Uterus (tissue), 4 donors: ENCODE data around the gene FAM110A. TPM values are rescaled to one million over a fixed set of nuclear protein-coding genes. Genes with fewer than 3 reads are reported as not detected.
"Not testable (repeated sequence)": the region's sequence is repeated elsewhere in the genome, so short reads cannot be mapped to it uniquely, and the experiment has no call there.

Source experiments
- DNase-seq, 2 donors: peaks; one replicate each; pipeline ENCODE4 v3.0.0-alpha.2; 2019 to 2020
- H3K27ac ChIP-seq, 2 donors: fragments of 200-600 bp; sonication (generic); 1 replicate in 1 of 2; 2 replicates in 1 of 2; pipeline ENCODE4 v1.5.1; 2016 to 2018
- H3K27me3 ChIP-seq, 2 donors: fragments of 200-600 bp; sonication (generic); one replicate each; pipeline ENCODE4 v1.5.1; 2018 to 2019; ENCODE audit warnings: control low read depth in 1 of 2
- H3K36me3 ChIP-seq, 2 donors: fragments of 200-600 bp; sonication (generic); one replicate each; pipeline ENCODE4 v1.5.1; 2019; ENCODE audit warnings: control low read depth in 1 of 2
- H3K4me1 ChIP-seq, 2 donors: fragments of 200-600 bp; sonication (generic); one replicate each; pipeline ENCODE4 v1.5.1; 2018 to 2019; ENCODE audit warnings: control low read depth in 1 of 2
- H3K4me3 ChIP-seq, 2 donors: fragments of 200-600 bp; sonication (generic); 1 replicate in 1 of 2; 2 replicates in 1 of 2; pipeline ENCODE4 v1.5.1; 2018 to 2019; ENCODE audit warnings: mild to moderate bottlenecking in 1 of 2
- H3K9me3 ChIP-seq, 2 donors: fragments of 200-600 bp; sonication (generic); one replicate each; pipeline ENCODE4 v1.5.1; 2019; ENCODE audit warnings: control low read depth in 1 of 2
- POLR2A ChIP-seq, 2 donors: fragments of 450-650 bp; IDR thresholded peaks; one replicate each; pipeline ENCODE4 v1.6.1; 2016; ENCODE audit warnings: antibody characterized with exemption in 2 of 2, mild to moderate bottlenecking in 1 of 2, moderate library complexity in 1 of 2
- intact Hi-C: fragments of 100-400 bp; cut with DNase I; formaldehyde crosslinking; loops from one replicate; pipeline ENCODE4 v1.15.1; 2023; ENCODE audit warnings: low total_unique reads
- total RNA-seq, 4 donors: library from RNA; depleted of rRNA in 3 of 4; stranded (reverse); fragments of >200 nt in 3 of 4; gene quantifications; one replicate each; pipeline versions ENCODE4 v1.1.0 to v1.2.4, GENCODE V29; 2014 to 2023
- TF ChIP-seq, protein P1 (sequence below), 4 experiments: fragments of 200-600 bp in 2 of 4; fragments of 450-650 bp in 2 of 4; sonication (generic) in 2 of 4; IDR thresholded peaks; one replicate each; pipeline ENCODE4 v1.5.1; 2016 to 2019; ENCODE audit warnings: antibody characterized with exemption in 4 of 4, mild to moderate bottlenecking in 2 of 4, moderate library complexity in 1 of 4
- donor health status: DM: yes; HTN: yes; CAD: no.

FAM110A gene
- total RNA-seq: 1 to 10 TPM in 3 of 4 donors, under 1 TPM in 1; 0.59 to 6.2 (median 4.0) TPM

DNA sequence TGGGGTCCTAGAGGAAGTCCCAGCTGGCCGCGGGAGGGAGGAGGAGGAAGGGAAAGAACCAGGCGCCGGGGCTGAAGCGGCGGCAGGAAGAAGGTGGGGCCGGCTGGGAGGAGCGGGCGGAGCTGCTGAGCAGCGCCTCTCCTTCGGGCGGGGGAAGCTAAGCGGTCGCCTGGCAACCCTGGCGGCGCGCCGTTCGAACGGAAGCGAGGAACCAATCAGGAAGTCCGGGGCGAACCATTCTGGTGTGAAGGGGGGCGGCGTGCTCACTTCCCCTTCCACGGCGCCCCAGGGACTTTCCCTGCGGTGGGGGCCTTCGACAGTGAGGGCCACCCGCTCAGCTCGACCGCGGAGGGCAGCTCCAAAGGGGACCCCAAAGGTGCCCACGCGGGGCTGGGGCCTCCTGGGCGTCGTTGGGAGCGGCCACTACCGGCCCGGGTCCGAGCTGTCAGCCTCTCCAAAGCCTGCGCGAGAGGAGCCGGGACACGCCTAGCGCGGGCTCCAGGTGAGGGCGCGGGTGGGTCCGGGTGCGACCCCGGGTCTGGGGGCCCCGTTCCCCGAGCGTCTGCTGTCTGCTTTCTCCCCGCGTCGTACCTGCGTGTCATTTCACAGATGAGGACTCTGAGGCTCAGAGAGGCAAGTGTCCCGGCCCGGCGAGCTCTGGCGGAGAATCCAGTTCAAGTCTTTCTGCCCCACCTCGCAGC is at the start of gene FAM110A:
TSS of gene FAM110A (plus strand) at position 266 of the 701 bp plus-strand sequence. CDS start 11,090 bp downstream, outside the sequence.
- H3K4me1 ChIP-seq: peaks cover 0 to 4% of the 10 kb centered on the region in 2 donors
- TF ChIP-seq, protein P1, sequence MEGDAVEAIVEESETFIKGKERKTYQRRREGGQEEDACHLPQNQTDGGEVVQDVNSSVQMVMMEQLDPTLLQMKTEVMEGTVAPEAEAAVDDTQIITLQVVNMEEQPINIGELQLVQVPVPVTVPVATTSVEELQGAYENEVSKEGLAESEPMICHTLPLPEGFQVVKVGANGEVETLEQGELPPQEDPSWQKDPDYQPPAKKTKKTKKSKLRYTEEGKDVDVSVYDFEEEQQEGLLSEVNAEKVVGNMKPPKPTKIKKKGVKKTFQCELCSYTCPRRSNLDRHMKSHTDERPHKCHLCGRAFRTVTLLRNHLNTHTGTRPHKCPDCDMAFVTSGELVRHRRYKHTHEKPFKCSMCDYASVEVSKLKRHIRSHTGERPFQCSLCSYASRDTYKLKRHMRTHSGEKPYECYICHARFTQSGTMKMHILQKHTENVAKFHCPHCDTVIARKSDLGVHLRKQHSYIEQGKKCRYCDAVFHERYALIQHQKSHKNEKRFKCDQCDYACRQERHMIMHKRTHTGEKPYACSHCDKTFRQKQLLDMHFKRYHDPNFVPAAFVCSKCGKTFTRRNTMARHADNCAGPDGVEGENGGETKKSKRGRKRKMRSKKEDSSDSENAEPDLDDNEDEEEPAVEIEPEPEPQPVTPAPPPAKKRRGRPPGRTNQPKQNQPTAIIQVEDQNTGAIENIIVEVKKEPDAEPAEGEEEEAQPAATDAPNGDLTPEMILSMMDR (IDR thresholded peaks at IDR 0.05): no peak
- no peak for TF ChIP-seq POLR2A (IDR thresholded peaks at IDR 0.05)
- H3K9me3 ChIP-seq: no peaks in the 10 kb centered on the region
- intact Hi-C loops: no loop called here
- no peaks in the 10 kb centered on the region for H3K27me3 ChIP-seq
- peak within 1 kb of the TSS; percentile 79 for H3K27ac ChIP-seq
- no peaks in the 10 kb centered on the region for H3K36me3 ChIP-seq
- peak within 1 kb of the TSS; percentile 77 to 81 for H3K4me3 ChIP-seq
- DNase-seq: peak; percentile 95

DNA sequence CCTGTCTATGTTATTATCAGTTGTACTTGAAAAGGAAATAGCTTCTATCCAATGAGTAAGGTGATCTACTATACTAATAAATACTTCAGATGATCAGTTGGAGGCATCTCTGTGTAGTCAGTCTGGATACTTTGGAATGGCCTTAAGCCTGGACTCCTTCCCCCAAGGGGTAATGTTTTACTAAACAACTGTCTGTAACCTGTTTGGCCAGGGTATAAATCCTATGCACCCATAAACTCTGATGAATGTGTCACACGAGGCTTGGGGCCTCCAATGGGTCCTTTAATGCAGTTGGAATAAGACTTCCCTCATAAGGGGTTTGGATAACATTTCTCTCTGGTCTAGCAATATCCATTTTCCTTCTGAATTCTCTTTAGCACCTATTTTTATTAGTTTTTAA is 45.7 kb upstream of the FAM110A start:
- no peak for DNase-seq

DNA sequence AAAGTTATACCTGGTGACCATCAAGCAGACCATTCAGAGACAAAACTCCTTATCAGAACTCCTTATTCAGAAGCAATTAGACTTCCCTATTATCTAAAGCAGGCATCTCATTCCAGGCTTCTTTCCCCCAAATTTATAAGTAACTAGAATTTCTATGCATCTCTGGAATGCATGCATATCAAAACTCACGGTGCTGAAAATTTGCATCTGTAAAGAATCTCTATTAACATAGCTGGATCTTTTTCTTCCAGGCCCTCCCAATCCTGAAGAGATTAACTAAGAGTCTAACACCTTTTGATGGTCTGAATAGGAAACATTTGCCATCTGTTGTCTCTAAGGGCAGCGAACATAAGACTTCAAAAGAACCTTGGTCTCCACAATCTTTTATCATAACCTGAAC is 42.5 kb upstream of the FAM110A start:
- Histone ChIP-seq H3K4me1 (no peaks in the 10 kb centered on the region), H3K9me3 (no peaks in the 10 kb centered on the region), H3K36me3 (no peaks in the 10 kb centered on the region), H3K27me3 (no peaks in the 10 kb centered on the region), H3K4me3 (no peak overlapping the region), H3K27ac (no peak overlapping the region)
- DNase-seq: no peak
- TF ChIP-seq, protein P1 (IDR thresholded peaks at IDR 0.05): no peak
- TF ChIP-seq POLR2A (IDR thresholded peaks at IDR 0.05): no peak
- intact Hi-C loops: no loop called here

More for the DNA sequence above, 45.7 kb upstream of the FAM110A start:
- TF ChIP-seq, protein P1 (IDR thresholded peaks at IDR 0.05): no peak
- Histone ChIP-seq H3K27me3 (no peaks in the 10 kb centered on the region), H3K27ac (no peak overlapping the region), H3K4me1 (no peaks in the 10 kb centered on the region), H3K9me3 (no peaks in the 10 kb centered on the region), H3K4me3 (no peak overlapping the region), H3K36me3 (no peaks in the 10 kb centered on the region)
- intact Hi-C loops: no loop called here

DNA sequence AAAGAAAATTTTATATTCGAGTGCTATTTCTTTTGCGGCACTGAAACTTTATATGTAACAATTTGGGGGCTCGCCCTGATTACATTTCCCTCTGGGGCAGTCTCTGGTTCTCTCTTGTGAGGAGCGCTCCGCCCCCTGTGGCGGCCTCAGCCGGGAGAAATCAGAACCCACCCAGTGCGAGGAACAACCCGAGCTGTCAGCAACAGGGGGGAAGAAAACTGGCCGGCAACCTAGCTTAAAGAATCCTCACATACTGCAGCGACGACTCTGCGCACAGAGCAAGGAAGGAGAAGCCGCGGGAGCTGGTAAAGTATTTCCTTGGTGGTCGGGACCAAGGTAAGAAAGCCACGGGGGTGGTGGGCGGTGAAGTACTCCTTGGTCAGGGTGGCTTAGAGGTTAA is 41.3 kb upstream of the FAM110A start:
- no peak overlapping the region for H3K27ac ChIP-seq
- TF ChIP-seq, protein P1 (IDR thresholded peaks at IDR 0.05): no peak
- no peak for TF ChIP-seq POLR2A (IDR thresholded peaks at IDR 0.05)
- no peaks in the 10 kb centered on the region for H3K27me3 ChIP-seq
- no peak for DNase-seq
- H3K36me3 ChIP-seq: no peaks in the 10 kb centered on the region
- H3K4me3 ChIP-seq: no peak overlapping the region
- H3K4me1 ChIP-seq: no peaks in the 10 kb centered on the region
- H3K9me3 ChIP-seq: no peaks in the 10 kb centered on the region
- intact Hi-C loops: no loop called here

DNA sequence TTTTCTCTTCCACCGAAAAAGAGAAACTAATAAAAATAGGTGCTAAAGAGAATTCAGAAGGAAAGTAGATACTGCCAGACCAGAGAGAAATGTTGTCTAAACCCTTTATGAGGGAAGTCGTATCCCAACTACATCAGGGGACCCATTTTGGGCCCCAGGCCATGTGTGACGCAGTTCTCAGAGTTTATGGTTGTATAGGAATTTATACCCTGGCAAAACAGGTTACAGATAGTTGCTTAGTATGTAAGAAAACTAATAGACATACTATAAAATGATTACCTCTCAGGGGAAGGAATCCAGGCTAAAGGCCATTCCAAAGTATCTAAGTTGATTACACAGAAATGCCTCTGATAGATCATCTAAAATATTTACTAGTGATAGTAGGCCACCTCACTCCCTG is 36.6 kb upstream of the FAM110A start:
- intact Hi-C loops: no loop called here
- TF ChIP-seq POLR2A (IDR thresholded peaks at IDR 0.05): no peak
- TF ChIP-seq, protein P1 (IDR thresholded peaks at IDR 0.05): no peak
- Histone ChIP-seq H3K36me3 (no peaks in the 10 kb centered on the region), H3K27ac (no peak overlapping the region), H3K9me3 (no peaks in the 10 kb centered on the region), H3K27me3 (no peaks in the 10 kb centered on the region), H3K4me3 (no peak overlapping the region), H3K4me1 (no peaks in the 10 kb centered on the region)
- no peak for DNase-seq

DNA sequence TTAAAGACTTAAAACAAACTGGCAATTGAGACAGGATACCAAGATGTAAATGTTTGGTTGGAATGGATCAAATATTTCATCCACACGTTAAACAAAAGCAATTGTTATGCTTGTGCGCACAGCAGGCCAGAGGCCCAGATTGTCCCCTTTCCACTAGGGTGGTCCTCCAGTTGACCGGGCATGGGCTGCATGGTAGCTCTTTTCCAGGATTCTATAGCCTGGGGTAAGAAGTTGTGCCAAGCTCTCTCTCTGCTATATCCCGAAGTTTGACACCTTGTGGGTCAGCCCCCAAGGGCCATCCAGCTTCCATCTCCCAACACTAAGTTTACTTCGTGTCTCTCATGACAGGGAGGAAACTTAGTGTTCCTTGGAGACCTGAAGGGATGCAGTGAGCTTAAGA is 34.8 kb upstream of the FAM110A start:
- H3K4me3 ChIP-seq, H3K27me3 ChIP-seq, H3K36me3 ChIP-seq, H3K27ac ChIP-seq, H3K9me3 ChIP-seq, DNase-seq, H3K4me1 ChIP-seq, intact Hi-C loops: not testable (repeated sequence)

DNA sequence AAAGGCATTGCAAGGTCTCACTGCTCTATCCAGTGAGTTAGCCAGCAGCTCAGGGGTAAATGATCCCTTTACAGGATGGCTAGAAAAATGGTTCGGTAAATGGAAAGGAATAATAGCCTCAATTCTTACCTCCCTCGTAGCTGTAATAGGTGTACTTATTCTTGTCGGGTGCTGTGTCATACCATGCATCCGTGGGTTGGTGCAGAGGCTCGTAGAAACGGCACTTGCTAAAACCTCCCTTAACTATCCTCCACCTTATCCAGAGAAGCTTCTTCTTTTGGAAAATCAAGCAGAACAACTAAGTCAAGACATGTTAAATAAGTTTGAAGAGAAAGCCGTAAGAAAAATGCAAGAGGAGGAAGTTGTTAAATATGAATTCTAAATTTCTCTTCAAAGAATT is 33.5 kb upstream of the FAM110A start:
- intact Hi-C loops, DNase-seq, H3K27ac ChIP-seq, H3K9me3 ChIP-seq, H3K4me1 ChIP-seq, H3K36me3 ChIP-seq, H3K27me3 ChIP-seq, H3K4me3 ChIP-seq: not testable (repeated sequence)
